GM15510 (cell line): ENCODE results near the gene TOP1.

Experiments used
- POLR2A ChIP-seq: IDR thresholded peaks from 3 replicates; pipeline ENCODE4 v1.6.1; 2011; ENCODE audit warnings: borderline replicate concordance; ENCODE audit not compliant: insufficient read length; ENCODE audit errors: extremely low read depth

Gene TOP1

GRCh38 chr20:41017448-41018042 lies 11.1 kb upstream of the TOP1 start:
- no peak for TF ChIP-seq POLR2A

DNA sequence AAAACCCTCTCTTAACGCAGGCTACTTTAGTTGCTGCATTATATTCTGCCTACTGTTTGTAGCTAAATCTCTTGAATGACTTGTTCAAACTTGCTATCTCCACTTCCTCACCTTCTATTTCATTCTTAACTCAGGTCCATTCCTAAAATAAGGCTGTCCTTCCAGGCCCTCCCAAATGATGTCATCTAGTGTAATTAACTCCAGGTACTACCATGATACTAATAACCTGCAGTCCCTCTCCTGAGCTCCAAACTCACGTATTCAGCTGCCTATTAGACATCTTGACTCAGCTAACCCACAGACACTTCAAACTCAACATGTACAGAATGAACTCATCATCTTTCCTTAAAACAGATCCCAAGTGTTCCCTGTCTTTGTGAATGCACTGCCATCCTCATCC lies 10.5 kb upstream of the TOP1 start:
- TF ChIP-seq POLR2A = no peak

- no peak for TF ChIP-seq POLR2A
Measured at GRCh38 chr20:41023549-41023948, 5.1 kb upstream of the TOP1 start.

DNA sequence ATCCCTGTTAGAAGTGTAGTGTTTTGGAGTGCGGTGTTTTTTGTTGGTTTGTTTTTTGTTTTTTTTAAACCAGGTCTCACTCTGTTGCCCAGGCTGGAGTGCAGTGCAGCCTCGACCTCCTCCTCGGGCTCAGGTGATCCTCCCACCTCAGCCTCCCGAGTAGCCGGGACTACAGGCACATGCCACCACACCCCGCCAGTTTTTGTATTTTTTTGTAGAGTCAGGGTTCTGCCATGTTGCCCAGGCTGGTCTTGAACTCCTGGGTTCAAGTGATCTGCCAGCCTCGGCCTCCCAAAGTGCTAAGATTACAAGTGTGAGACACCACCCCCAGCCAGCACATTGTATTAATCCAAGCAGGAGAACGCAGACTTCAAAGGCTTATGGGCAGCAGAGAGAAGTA lies 1.3 kb upstream of the TOP1 start:
- no peak for TF ChIP-seq POLR2A

DNA sequence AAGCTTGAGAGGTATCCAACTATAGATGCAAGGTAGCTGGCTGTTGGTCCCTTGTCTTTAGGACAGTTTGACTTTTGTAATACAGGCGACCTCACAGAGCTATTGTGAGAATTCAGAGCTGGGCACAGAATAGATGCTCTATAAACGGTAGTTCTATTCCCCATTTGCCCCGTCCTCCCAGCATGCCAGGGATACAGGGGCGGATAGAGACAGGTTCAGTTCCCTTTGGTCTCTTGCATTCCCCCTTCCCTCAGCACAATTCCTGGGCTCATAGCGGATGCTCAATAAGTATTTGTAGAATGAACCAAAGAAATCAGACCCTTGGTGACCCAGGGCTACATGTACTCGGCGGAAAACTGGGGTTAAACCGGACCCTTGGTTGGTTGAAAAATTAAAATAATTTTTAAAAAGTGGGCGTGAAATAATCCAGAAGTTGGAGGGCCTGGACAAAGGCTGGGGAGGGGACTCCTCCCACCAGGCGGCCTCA lies 707 bp upstream of the TOP1 start:
- no peak for TF ChIP-seq POLR2A

DNA sequence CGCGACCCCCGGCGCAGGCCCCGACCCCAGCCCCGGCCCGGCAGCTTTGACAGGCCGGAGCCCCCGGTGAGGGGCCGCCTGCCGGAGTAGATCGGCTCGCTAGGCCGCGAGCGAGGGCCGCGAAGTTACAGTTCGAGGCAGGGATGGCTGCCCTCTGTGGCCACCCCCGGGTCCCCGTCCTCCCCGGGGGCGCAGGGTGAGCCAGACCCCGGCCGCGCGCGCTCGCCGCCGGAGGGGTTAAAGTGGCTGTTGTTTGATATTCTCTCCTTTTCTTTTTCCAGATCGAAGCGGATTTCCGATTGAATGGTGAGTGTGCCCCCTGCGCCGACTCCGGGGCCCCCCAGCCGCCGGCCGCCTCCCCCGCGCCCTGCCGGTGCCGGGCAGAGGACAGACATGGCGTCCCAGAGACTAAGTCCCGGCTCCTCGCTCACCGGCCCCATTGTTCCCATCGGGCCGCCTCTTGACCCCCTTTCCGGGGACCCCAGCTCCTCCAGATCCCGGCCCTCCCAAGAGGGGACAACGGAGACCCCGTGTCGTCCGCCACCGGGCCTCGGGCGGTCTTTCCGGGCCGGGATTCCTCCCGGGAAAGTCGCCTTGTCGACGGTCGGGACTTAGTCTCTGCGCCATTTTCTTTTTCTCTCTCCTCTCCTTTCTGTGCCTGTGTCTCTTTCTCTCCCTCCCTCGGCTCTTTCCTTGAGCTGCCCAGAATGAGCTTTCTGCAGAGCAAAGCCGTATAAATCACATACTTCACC lies 704 bp downstream of the TOP1 start:
- TF ChIP-seq POLR2A = no peak

DNA sequence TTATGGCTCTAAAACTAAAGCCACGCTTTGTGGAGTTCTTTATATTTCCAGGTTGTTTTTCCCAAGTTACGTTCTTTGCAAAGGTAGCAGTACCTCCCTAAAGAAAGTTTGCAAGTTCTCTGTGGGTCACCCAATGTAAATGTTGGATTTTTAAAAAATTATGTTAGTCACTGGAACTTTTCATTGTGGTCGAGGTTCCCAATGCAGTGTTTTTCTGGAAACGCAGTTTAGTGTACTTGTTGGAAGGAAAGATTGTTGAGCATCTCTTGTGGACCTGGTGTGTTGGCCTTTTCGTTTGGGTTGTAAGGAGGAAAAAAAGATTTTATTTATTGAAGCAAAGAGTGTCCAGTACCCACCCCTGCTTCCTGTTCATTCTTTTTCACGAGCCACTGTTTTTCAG lies 1.4 kb downstream of the TOP1 start:
- no peak for TF ChIP-seq POLR2A

DNA sequence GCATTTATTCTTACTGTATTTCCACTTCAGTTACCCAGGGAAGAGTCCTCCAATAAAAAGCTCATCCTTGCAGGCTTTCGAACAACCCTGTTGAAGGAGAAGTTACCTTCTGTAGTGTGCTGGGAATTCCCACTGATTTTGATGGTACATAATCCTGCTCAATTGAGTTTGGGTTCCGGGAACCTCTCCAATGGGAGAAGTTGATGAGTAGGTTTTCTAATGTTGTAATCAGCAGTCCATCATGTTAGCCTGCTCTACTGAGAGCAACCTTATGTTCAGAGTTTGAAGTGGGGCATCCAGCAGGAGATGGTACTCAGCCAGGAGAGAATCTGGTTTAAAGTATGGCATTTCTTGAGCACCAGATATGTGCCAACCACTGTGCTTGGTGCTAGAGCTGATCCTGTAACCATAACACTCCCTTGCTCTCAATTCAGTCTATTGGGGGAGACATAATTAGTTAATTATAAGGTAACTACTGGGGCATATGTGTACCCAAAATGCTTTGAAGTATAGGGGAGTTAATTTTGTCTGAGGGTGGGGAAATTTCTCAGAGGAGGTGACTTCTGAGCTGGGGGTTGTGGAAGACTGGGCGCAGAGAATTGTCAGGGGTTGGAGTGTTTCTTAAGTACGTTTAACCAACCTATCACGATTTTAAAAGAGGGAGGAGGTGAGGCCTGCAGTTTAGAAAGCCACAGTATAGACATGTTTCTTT lies 2.1 kb downstream of the TOP1 start:
- TF ChIP-seq POLR2A = no peak

- TF ChIP-seq POLR2A = no peak
Measured at GRCh38 chr20:41031243-41031619, 2.6 kb downstream of the TOP1 start.

DNA sequence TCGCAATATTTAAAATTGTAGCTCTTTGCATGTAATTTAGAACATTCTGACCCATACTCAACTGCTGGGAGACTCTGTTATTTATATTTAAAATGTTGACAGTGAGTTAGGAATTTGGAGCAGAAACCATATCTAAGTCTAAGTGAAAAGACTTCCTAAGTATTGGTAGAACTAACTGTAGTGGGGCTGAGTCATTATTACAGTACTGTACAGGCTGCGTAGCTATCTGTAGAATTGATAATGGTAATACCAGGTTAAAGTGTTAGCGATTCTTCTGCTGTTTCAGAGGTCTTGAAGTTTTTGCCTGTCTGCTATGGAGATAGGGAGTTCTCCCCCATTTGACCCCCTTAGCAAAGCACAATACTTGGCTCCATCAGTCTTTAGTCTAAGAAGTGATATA lies 3.6 kb downstream of the TOP1 start:
- no peak for TF ChIP-seq POLR2A

DNA sequence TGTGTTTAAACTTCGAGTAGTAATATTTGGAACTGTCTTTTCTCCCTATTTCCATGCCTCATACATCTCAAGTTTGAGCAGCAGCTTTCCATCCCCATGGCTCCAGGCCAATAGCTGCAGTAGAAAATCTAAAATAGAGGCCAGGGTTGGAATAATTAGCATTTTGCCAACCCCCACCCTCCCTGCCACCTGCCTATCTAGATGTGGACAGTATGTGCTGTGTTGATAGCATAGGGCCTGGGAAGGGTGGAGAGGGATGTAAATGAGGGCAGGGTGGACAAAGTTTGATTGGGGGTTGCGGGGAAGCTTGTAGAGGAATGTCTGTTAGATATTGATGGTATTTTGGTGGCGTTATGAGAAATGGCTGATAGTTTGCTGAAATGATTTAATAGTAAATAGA lies 5.6 kb downstream of the TOP1 start:
- no peak for TF ChIP-seq POLR2A

DNA sequence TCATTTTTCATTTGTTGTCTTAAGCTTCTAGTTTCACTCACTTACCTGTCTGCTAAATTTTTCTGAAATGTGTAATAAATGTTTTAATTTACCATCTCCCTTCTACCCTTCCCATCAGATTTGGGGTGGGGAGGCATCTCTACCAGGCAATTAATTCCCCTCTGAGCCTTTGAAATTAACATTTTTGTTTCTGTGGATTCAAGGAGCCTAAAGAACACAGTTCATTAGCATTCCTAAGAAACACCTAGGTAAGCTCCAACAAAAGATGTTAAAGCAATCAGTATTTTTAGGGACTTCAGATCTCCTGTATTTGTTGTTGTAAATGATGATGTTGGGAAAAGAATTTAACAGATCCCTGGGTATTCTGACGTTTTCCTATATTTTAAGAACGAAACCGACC lies 6.6 kb downstream of the TOP1 start:
- no peak for TF ChIP-seq POLR2A

GRCh38 chr20:41037179-41037578 lies 8.6 kb downstream of the TOP1 start:
- no peak for TF ChIP-seq POLR2A

DNA sequence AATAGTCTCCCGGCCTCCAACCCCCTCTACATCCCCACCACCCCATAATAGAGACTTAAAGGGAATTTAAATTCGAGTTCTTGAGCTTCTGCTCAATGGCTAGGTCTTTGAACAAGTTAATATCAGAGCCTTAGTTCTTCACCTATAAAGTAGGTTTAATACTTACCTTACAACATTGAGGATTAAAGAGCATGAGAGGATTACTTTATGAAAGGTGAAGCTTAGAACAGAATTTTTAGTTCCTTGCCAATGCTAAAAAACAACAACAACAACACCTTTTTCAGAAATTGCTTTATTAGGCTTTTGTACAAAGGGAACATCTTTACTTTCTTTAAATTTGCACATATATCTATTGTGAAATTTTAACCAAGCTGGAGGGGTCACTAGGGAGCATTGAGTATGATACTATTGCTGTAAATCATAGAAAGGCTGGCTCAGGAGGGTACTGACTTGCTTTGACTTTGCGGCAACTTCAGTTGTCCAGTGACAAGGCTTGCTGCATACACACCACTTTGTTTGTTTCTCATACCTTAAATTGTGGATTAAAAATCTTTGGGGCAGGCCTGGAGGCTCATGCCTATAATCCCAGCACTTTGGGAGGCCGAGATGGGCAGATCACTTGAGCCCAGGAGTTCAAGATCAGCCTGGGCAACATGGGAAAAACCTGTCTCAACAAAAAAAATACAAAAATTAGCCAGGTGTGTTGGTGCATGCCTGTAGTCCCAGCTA lies 9.7 kb downstream of the TOP1 start:
- TF ChIP-seq POLR2A = no peak

- TF ChIP-seq POLR2A = no peak
Measured at GRCh38 chr20:41038878-41039404, 10.3 kb downstream of the TOP1 start.
